Measurements from ENCODE around the gene EPHB1.
"Not testable (repeated sequence)": the region's sequence is repeated elsewhere in the genome, so short reads cannot be mapped to it uniquely, and the experiment has no call there.

Gene EPHB1

GRCh38 chr3:135013206-135013605, 218.1 kb downstream of the EPHB1 start:
- DNase-seq (ENCODE audit: low read depth), result no peak

GRCh38 chr3:135014566-135014965, 219.5 kb downstream of the EPHB1 start:
- H3K4me3 ChIP-seq (ENCODE audit: low read depth, low read length), result no peak overlapping the region
- DNase-seq (ENCODE audit: low read depth), result no peak

More at GRCh38 chr3:135013206-135013605, 218.1 kb downstream of the EPHB1 start:
- H3K4me3 ChIP-seq (ENCODE audit: low read depth, low read length), result no peak overlapping the region

GRCh38 chr3:135017003-135017893, 222.2 kb downstream of the EPHB1 start:
- no peak for DNase-seq (ENCODE audit: low read depth)
- H3K4me3 ChIP-seq (ENCODE audit: low read depth, low read length), result no peak overlapping the region

GRCh38 chr3:135018149-135018923, 223.3 kb downstream of the EPHB1 start:
- no peak for DNase-seq (ENCODE audit: low read depth)
- H3K4me3 ChIP-seq (ENCODE audit: low read depth, low read length), result no peak overlapping the region

GRCh38 chr3:135020181-135020580, 225.1 kb downstream of the EPHB1 start:
- no peak overlapping the region for H3K4me3 ChIP-seq (ENCODE audit: low read depth, low read length)
- DNase-seq (ENCODE audit: low read depth), result no peak

GRCh38 chr3:135023996-135024658, 229.1 kb downstream of the EPHB1 start:
- H3K4me3 ChIP-seq (ENCODE audit: low read depth, low read length), result no peak overlapping the region
- no peak for DNase-seq (ENCODE audit: low read depth)

- H3K4me3 ChIP-seq (ENCODE audit: low read depth, low read length); DNase-seq (ENCODE audit: low read depth): not testable (repeated sequence)
These were observed 235.9 kb downstream of the EPHB1 start for GRCh38 chr3:135030768-135031615.

- H3K4me3 ChIP-seq (ENCODE audit: low read depth, low read length), result no peak overlapping the region
- DNase-seq (ENCODE audit: low read depth), result no peak
These were observed 238.7 kb downstream of the EPHB1 start for GRCh38 chr3:135033737-135034136.

- no peak for DNase-seq (ENCODE audit: low read depth)
- no peak overlapping the region for H3K4me3 ChIP-seq (ENCODE audit: low read depth, low read length)
These were observed 239.3 kb downstream of the EPHB1 start for GRCh38 chr3:135034291-135034768.

GRCh38 chr3:135034891-135035440, 239.9 kb downstream of the EPHB1 start:
- H3K4me3 ChIP-seq (ENCODE audit: low read depth, low read length), result no peak overlapping the region
- no peak for DNase-seq (ENCODE audit: low read depth)

GRCh38 chr3:135038186-135038585, 243.1 kb downstream of the EPHB1 start:
- H3K4me3 ChIP-seq (ENCODE audit: low read depth, low read length), result no peak overlapping the region

GRCh38 chr3:135039536-135039935, 244.5 kb downstream of the EPHB1 start:
- not testable (repeated sequence) for H3K4me3 ChIP-seq (ENCODE audit: low read depth, low read length); DNase-seq (ENCODE audit: low read depth)

More at GRCh38 chr3:135038186-135038585, 243.1 kb downstream of the EPHB1 start:
- no peak for DNase-seq (ENCODE audit: low read depth)

- no peak for DNase-seq (ENCODE audit: low read depth)
These were observed 245.5 kb downstream of the EPHB1 start for GRCh38 chr3:135040321-135041240.

GRCh38 chr3:135041601-135042000, 246.5 kb downstream of the EPHB1 start:
- no peak overlapping the region for H3K4me3 ChIP-seq (ENCODE audit: low read depth, low read length)

More at GRCh38 chr3:135040321-135041240, 245.5 kb downstream of the EPHB1 start:
- H3K4me3 ChIP-seq (ENCODE audit: low read depth, low read length), result no peak overlapping the region

GRCh38 chr3:135047061-135047460, 252.0 kb downstream of the EPHB1 start:
- H3K4me3 ChIP-seq (ENCODE audit: low read depth, low read length), result no peak overlapping the region
- no peak for DNase-seq (ENCODE audit: low read depth)

More at GRCh38 chr3:135041601-135042000, 246.5 kb downstream of the EPHB1 start:
- no peak for DNase-seq (ENCODE audit: low read depth)

GRCh38 chr3:135050536-135050935, 255.5 kb downstream of the EPHB1 start:
- no peak for DNase-seq (ENCODE audit: low read depth)
- no peak overlapping the region for H3K4me3 ChIP-seq (ENCODE audit: low read depth, low read length)

- no peak for DNase-seq (ENCODE audit: low read depth)
- no peak overlapping the region for H3K4me3 ChIP-seq (ENCODE audit: low read depth, low read length)
These were observed 256.4 kb downstream of the EPHB1 start for GRCh38 chr3:135051409-135051973.

Data from skeletal muscle cell (primary cell).